HG02840 (cell line): ENCODE results near the gene SDHB.

ENCODE experiments used
- ATAC-seq: cut with Tn5 transposase; IDR thresholded peaks from one replicate; pipeline ENCODE4 v1.9.1; 2021; ENCODE audit warnings: mild to moderate bottlenecking, moderate library complexity, moderate number of reproducible peaks; ENCODE audit not compliant: unreplicated experiment, low FRiP score

SDHB gene

GRCh38 chr1:17053685-17054410 lies at the start of gene SDHB:
TSS of gene SDHB (minus strand) at chr1:17054032. CDS start at chr1:17054019, 13 bp downstream.
- ATAC-seq = peak; percentile 98

DNA sequence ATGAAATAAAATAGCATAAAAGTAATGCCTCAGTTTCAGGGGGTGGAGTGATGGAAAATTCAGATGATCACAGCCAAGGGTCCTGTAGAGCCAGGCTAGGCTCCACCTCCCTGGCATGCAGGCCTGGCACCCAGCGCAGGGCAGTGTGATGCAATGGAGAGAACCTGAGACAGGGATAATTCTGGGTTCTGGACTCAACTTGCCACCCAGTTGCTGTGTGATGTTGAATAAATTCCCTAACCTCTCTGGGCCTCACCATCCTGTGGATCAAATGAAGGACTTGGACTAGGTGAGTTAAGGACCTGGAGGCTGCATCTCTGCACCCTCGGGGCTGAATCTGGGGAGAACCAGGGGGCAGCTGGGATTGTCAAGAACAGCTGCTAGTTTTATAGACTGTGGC lies 48.4 kb upstream of the SDHB start:
- no peak for ATAC-seq

DNA sequence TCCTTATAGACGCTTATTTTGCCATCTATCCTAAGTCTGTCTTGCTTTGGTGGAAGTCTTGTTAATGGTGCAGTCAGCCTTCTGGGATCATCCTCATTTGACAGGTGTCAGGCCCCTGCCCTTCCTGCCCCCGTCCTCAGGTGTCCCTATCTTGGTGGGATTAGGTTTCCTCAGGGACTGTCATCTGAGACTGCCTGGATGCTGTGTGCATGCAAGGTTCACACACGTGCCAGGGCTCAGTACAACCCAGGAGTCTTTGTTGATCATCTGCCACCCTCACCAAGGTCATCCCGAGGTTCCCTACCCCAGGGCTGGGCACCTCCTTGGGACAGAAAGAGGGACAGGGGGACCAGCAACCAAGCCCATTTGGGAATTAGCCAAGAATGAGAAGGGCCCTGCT lies 47.4 kb upstream of the SDHB start:
- no peak for ATAC-seq

- ATAC-seq = no peak
Measured at GRCh38 chr1:17099616-17100340, 45.9 kb upstream of the SDHB start.

DNA sequence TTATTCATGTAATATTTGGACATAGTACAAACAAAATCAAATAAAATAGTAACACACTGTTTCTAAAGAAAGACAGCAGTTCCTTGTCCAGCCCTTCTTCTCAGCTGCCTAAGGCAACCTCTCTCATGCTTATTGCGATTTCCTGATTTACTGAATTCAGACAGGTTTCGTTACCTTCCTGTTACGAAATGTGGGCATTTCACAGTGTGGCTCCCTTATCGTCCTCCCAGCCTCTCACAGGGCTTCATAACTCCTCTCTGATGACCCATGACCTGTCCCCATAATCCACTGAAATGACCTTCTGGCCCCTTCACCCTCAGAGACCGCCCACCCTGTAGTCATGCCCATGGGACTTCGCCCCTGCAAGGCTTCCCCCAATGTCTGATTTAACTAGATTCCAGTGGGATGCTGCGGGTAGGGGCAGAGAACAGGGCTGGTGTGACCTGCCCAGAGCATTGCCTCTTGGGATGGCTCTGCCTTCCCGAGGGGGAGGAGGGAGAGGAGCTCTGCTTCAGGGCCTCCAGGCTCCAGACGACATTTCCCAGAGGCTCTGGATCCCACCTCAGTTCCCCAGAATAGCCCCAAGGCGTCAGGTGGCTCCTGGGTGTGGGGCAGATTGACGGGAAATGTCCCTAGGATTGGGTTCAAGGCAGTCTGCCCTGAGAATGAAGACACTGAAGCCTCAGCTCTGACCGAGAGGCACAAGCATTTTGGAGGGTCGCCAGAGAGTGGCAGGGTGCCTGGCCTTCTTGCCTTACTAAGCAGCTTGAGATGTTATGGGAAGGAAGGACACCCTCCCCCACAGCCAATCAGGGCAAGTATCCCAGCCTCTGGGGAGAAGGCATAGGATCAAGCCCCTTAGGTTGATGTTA lies 44.9 kb upstream of the SDHB start:
- ATAC-seq = no peak

- ATAC-seq = no peak
Measured at GRCh38 chr1:17097787-17098186, 44.0 kb upstream of the SDHB start.

- ATAC-seq = no peak
Measured at GRCh38 chr1:17097147-17097546, 43.3 kb upstream of the SDHB start.

DNA sequence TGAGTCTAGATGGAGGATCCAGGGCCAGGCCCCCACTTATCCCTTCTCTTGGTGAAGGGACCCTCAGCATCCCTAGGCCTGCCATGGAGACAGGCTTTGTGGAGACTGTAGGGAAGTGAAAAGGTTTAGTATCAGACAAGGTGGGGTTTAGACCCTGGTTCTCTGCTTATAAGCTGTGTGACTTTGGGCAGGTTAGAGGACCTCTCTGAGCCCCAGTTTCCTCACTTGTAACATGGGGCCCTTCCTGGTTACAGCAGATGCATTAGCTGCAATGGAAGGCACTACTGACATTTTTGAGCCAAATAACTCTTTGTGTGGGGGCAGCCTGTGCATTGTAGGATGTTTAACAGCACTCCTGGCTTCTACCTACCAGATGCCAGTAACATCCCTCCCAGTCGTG lies 42.8 kb upstream of the SDHB start:
- no peak for ATAC-seq

GRCh38 chr1:17095141-17095540 lies 41.3 kb upstream of the SDHB start:
- no peak for ATAC-seq

GRCh38 chr1:17094664-17095063 lies 40.8 kb upstream of the SDHB start:
- ATAC-seq = no peak

GRCh38 chr1:17093822-17094393 lies 40.1 kb upstream of the SDHB start:
- no peak for ATAC-seq

GRCh38 chr1:17091252-17091651 lies 37.4 kb upstream of the SDHB start:
- ATAC-seq = no peak

- ATAC-seq = no peak
Measured at GRCh38 chr1:17089506-17089905, 35.7 kb upstream of the SDHB start.

DNA sequence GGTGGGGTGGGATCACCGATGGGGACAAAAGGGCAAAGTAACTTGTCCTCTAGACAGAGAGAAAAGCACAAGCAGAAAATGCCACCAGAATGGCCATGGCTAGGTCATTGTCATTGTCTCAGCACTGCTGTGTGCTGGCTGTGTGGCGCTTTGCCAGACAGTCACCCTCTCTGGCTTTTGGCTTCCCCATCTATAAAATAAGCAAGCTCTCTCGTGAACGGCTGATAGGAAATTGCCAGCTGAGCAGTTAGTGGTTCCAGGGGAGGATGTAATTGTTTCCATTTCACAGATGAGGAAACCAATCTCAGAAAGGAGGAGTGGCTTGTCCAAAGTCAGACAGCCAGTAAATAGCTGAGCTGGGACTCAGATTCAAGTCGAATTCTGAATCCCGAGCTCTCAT lies 32.9 kb upstream of the SDHB start:
- ATAC-seq = no peak

- no peak for ATAC-seq
Measured at GRCh38 chr1:17084787-17085186, 31.0 kb upstream of the SDHB start.

GRCh38 chr1:17082761-17083160 lies 28.9 kb upstream of the SDHB start:
- no peak for ATAC-seq

- ATAC-seq = no peak
Measured at GRCh38 chr1:17081439-17081838, 27.6 kb upstream of the SDHB start.

DNA sequence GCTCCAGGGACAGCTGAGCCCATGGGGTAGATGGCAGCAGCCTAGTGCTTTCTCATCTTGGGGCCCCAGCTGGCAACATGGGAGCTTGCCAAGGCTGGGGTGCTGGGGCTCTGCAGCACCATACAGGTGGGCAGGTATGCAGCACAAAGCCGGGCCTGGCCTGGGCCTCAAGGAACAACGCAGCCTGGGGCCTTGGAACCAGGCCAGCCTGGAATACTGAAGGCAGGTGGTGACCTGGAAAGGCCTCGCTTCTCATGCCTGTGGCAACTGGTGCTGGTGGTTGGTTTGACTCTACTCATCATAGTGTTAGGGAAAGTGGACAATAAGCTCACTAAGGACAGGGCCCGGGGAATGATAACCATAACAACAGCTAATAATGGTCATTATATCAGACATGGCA lies 27.0 kb upstream of the SDHB start:
- ATAC-seq = no peak

DNA sequence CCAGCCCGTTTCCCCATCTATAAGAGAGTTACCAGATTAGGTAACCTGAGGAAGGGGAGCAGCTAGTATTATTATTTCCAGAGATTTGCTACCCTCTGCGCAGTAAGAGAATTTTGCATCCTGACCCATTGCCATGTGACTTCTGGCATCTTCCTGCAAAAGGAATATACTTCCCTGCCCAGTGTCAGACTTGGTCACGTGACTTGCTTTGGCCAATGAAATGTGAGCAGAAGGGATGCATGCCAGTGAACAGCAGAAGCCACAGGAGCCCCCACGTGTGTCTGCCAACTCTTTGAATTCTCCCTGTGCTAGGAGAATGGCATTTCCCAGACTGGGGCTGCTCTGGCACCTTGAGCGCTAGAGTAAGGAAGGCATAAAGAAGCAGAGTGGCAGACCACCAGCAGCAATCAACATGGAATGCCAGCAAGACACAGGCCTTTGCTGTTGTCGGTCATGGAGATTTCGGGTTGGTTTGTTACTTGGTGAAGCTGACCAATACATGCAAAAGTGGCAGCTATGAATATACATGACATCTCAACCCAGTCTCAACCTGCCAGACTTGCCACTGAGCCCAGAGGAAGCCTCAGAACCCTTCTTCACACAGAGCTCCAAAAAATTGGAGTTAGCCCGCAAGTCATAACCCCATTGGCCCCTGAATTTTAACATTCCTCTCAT lies 26.4 kb upstream of the SDHB start:
- ATAC-seq = no peak
